NCI-H82 treated with DMSO at 0.1 percent for 48 hours (cell line): ENCODE data around the gene ZBP1.

Source experiments
- DNase-seq: peaks from one replicate; lab custom pipeline; 2025; ENCODE audit not compliant: unreplicated experiment; lab: John Stamatoyannopoulos, UW

The ZBP1 gene

DNA sequence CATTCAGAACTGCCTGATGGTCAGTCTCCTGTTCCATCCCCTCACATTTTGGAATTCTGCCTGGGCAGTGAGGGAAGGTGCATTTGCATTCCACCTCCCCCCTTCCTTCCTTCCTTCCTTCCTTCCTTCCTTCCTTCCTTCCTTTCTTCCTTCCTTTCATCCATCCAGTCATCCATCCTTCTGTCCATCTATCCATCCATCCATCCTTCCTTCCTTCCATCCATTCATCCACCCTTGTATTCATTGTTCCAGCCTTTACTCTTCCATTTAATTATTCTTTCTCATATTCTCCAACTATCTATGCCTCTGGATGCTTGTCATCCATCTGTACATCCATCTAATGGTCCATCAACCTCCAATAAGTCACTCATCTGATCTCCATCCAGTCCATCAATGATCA lies 45.3 kb downstream of the ZBP1 start:
- no peak for DNase-seq

DNA sequence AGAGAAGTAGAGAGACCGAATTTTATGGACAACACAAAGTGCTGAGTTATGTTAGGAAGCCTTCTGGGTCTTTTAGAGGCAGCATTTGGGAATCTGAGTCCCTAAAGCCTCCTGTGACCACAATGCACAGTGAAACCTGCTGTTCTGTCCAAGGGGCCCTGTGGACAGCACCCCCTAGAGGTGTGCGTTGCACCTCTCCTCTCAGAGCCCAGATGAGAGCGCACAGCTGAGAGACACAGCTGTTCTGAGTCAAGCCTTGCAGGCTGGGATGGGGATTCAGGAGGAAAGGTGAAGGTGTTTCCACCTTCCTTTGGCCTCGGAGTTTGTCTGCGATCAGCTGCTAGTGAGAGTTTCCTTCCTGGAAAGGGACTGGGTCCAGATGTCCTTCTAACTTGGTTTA lies 46.3 kb downstream of the ZBP1 start:
- no peak for DNase-seq

DNA sequence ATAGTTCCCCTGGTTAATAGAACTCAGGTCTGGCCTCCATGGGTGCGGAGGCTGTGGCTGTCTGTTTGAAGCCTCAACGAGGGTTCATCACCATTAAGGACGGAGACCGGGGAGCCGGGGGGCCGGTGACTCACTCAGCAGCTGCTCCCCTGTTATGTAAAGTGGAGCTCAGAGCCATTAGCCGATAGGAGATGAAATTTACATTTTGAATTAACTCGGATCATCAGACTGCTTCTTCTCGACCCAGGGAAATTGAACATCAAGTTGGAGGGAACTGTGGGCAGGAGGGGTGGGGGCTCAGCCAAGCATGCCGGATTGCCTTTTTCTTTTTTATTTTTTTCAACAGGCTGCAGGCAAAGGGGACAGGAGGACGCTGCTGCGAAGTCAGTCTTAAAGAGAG lies 47.0 kb downstream of the ZBP1 start:
- no peak for DNase-seq

DNA sequence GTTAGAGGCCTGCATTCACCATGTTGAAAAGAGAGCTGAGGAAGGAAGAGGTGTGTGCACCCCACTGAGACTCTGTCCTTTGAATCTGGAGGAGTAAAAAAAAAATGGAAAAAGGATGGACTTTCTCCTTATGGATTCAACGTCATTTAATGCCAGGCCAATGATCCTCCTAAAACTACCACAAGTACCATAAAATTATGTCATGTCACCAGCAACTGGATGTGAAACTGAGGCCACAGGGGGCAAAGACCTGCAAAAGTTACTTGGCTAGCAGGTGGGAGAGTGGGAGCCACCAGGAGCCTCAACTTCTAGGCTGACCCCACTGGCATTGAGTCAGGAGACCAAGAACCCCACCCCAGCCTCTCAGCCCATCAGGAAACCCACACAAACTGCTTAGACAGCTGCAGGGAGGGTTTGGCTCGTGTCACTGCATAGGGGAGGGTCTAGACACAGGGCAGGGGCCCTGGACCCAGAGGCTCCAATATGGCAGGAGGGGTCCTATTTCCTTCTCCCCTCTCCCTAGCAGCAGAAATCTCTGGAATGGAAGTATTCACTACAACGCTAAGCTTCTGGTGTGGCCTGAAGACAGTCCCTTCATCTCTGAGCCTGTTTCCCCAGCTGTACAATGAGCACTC lies 48.3 kb downstream of the ZBP1 start:
- DNase-seq: no peak

DNA sequence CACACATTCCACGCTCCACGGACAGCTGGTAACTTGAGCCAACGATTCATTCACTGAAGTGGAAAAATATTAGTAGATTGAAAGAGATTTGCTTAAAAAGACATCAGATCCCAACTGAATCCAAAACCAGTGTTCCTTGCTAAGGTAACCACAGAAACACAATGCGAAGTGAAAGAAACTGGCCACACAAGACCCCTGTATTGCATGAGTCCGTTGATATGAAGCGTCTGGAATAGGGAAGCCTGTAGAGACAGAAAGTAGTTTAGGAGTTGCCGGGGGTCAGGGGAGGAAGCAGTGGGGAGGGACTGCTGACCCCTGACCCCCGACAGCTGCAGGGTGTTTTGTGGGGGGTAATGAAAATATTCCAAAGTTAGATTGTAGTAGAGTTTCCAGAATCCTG lies 49.3 kb downstream of the ZBP1 start:
- DNase-seq: no peak

DNA sequence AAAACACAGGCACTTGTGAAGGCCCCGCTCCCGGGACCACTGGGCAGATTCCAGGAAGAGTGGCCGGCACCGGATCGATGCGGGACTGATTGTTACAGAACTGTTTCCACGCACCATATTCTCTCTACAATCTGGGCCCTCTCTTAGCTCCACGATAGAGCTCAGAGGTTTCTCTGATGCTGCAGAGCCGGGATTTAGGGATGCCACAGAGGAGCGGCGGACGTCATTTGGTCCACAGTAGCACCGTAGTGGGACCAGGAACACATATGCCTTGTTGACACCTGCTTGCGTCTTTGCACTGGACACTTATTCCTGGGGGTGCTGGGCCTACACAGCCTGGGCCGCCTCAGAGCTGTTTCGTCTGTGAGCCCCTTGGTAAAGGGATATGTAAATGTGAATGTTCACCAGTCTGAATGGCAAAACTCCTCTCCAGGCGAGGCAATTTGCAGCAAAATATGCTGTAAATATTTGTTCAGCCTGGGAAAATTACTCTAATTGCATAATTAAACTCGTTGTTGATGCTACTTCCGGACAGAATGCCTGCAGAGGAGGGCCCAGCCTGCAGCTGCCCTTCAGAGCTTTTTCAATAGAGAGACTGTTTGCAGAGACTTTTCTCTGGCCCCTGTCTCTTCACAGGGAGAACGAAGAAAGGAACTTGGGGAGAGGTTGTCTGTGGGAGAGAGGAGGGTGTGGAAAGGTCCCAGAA lies 49.9 kb downstream of the ZBP1 start:
- no peak for DNase-seq

DNA sequence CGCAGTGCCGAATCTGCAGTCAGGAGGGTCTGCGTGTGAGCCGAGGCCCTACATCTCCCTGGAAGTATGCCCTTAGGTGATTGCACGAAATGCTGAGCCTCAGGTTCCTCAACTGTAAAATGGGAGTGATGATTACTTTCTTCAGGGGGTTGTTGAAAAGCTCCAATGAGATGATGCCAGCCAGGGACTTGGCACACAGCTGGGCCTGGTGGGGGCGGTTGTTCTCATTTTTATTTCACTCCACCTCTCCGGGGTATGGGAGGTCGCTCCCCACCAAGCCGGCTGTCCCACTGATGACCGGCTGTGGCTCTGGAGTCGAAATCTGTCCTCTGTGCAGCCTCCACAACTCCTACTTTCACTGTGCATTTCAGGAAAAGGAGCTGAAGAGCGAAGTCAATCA lies 51.3 kb downstream of the ZBP1 start:
- no peak for DNase-seq

DNA sequence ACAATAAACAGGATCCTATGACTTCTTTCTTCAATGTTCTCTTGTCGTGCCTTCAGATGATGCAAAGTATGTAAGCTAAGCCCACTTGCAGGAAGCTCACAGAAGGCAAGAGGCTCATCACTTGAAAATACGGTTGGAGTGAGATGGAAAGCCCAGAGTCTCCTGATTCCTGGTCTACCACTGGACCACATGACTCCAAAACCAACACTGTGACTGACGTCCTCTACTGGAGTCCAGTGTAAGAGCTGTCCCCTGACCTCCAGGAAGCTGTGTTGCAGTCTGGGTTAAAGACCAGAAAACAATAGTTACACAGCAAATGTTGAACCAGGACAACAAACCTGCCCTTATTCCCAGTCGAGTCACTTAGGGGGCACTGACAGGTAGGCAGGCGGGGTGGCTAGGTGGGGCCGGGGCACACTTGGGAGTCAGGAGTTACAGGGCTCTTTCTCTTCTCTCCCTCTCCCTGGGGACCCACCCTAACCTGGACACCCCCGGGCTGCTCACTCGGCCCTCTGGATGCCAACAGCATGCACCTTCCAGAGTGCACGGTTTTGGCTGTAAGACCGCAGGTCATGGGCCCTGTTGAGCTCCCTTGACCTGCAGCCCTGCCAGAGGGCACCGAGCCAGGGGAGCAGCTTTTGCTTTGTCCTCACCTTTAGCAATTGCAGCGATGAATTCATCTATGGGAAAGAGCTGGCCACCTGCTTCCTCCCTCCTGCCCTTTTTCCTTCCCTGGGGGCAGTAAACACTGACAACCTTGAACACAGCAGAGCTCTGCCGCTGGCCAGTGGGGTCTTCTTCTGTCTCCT lies 51.9 kb downstream of the ZBP1 start:
- no peak for DNase-seq

DNA sequence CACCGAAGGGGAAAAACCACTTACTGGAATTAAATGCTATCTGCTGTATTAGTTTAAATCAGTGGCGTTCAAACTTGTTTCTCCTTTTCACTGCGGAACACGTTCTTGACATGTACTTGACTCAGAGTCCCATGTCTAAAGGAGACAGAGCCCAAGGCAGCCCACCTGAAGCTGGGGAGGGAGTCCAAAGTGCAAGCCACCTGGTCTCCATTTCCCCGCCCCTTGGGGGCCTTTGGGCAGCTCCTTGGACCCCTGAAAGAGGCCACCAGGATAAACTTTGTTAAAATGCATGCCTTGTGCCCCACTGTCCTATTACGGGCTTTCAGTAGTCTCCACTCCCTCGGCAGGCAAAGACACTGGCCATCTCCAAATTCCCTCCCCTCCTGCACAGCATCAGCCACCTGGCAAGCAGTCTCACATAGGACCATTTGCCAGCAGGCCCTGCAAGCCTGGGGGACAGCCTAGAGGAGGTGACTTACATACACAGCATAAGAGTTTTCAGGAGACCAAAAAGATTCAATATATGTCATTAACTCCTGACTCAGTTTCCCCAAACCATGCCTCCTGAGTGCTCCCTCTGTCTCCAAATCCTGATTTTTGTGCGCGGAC lies 52.7 kb downstream of the ZBP1 start:
- no peak for DNase-seq

DNA sequence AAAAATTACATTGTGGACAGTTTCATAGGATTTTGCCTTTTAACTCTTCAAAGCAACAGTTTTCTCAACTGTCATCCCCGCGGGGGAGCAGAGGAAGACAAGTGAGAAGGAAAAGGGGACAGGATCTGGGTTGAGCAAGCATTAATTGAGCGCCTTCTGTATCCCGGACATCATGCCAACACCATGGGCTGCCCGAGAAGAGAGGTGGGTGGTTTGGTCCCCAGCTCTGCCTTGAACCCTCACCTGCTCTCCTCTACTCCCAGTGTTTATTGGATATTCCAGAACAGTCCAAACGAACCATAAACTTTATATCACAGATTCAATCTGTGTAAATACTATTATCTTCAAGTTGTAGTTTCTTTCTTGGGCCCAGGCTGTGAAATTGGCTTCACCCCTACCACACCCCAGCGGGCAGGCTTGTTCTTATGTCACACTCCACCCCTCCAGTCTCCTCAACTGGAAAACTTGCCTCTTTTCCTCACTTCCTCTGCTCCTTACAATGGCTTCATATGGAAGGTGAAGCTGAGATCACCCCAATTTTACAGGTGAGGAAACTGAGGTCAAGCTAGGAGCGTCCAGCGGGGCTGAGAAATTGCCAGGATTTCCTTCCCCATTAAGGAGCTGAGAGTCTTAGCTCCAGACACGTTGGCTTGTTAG lies 53.3 kb downstream of the ZBP1 start:
- DNase-seq: no peak

DNA sequence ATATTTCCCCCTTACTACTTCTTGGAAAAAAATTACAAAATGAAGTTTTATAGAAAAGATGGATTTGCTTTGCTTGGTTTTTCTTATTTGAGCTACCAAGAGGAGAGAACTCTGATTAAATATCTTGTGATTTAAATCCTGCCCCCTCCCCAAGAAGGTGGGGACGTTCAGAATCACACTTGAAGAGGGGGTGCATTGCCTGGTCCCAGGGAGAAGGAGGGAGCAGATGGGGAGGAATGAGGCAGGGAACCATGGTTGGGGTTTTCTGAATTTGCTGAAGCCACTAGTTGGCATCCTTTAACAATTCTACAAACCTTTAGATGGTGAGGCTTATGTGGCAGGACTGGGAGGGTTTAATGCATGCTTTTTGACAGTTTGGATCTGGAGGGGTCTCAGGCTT lies 53.8 kb downstream of the ZBP1 start:
- no peak for DNase-seq

DNA sequence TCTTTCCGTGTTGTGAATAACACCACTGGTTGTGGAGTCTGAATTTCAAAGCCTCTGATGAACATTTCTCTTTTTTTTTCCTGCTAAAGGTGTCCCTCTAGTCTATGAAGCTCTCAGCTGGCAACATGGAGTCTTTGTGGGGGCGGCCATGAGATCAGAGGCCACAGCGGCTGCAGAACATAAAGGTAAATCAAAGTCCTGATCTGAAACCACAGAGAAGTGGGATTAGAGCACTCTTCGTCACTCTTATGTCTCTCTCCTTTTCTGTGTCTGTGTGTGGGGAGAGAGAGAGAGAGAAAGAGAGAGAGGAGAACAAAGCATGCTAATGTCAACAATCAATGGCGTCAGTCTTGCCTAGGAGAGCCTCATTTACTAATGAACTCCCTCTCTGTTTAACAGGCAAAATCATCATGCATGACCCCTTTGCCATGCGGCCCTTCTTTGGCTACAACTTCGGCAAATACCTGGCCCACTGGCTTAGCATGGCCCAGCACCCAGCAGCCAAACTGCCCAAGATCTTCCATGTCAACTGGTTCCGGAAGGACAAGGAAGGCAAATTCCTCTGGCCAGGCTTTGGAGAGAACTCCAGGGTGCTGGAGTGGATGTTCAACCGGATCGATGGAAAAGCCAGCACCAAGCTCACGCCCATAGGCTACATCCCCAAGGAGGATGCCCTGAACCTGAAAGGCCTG lies 55.1 kb downstream of the ZBP1 start:
- DNase-seq: no peak

DNA sequence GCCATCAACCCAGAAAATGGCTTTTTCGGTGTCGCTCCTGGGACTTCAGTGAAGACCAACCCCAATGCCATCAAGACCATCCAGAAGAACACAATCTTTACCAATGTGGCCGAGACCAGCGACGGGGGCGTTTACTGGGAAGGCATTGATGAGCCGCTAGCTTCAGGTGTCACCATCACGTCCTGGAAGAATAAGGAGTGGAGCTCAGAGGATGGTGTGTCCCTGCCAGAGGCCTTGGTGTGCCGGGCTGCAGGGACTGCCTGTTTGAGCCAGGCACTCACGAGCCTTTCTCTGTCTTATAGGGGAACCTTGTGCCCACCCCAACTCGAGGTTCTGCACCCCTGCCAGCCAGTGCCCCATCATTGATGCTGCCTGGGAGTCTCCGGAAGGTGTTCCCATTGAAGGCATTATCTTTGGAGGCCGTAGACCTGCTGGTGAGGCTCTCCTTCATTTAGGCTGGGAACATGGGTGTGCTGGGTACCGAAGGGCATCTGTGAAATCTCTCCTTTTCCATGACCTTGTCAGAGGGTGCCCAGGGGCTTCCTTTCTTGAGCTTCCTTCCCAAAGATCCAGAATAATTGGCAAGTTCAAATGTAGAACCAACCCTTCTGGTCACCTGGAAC lies 55.9 kb downstream of the ZBP1 start:
- no peak for DNase-seq

DNA sequence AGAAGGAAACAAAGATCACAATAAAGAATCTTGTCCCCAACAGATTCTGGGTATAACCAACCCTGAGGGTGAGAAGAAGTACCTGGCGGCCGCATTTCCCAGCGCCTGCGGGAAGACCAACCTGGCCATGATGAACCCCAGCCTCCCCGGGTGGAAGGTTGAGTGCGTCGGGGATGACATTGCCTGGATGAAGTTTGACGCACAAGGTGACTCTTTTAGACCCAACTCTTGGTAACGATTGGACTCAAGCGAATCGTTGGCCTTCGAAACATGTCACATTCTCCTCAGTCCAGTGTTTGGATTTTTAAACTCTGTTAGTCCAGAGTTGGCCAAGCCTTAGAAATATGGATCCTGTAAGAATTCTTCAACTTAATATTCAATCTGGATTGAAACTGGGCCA lies 56.7 kb downstream of the ZBP1 start:
- DNase-seq: no peak

DNA sequence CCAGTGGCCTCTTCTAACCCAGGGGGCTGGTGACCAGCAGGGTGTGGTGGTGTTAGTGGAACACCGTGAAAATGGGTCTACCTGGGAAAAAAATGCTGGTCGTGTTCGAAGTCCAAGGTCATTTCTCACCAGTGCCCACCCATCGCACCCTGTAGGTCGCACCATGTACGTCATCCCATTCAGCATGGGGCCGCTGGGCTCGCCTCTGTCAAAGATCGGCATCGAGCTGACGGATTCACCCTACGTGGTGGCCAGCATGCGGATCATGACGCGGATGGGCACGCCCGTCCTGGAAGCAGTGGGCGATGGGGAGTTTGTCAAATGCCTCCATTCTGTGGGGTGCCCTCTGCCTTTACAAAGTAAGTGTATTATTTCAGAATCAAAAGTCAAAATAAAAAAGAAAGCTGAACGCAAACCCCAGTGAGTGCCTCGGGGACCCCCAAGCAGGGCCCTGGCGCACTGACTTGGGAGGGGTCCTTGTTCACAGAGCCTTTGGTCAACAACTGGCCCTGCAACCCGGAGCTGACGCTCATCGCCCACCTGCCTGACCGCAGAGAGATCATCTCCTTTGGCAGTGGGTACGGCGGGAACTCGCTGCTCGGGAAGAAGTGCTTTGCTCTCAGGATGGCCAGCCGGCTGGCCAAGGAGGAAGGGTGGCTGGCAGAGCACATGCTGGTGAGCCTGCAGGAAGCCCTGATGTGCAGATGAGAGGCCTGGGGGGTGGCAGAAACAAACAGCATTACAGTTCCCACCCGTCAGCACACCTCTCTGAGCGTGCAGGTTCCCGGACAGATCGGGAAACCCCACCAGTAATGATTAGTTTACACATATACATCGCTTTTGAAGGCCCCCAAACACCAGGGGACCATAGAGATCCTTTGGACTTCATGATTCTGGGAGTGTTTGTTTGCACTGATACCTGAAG lies 57.4 kb downstream of the ZBP1 start:
- no peak for DNase-seq

DNA sequence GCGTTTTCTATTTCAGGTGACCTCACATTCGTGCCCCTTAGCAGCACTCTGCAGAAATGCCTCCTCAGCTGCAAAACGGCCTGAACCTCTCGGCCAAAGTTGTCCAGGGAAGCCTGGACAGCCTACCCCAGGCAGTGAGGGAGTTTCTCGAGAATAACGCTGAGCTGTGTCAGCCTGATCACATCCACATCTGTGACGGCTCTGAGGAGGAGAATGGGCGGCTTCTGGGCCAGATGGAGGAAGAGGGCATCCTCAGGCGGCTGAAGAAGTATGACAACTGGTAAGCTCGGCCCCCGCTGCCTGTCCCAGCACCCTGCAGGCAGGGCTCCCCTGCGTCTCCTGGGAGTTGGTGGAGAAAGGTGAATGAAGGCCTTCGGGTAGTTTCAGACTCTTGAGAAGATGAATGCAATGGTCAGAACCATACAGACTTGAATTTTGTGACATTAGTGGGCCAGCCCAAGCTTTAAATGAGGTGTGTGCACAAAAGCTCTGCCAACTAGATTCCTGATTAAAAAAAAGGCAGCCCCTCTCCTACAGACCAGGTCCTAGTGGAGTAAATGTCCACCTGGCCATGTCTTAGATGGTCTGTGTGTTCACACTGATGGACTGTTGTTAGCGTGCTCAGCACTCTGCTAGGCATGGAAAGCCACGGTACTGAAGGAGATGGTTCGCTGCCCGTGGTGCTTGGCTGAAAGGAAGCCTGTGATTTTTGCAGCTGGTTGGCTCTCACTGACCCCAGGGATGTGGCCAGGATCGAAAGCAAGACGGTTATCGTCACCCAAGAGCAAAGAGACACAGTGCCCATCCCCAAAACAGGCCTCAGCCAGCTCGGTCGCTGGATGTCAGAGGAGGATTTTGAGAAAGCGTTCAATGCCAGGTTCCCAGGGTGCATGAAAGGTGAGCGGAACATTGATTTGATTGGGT lies 58.6 kb downstream of the ZBP1 start:
- DNase-seq: no peak

DNA sequence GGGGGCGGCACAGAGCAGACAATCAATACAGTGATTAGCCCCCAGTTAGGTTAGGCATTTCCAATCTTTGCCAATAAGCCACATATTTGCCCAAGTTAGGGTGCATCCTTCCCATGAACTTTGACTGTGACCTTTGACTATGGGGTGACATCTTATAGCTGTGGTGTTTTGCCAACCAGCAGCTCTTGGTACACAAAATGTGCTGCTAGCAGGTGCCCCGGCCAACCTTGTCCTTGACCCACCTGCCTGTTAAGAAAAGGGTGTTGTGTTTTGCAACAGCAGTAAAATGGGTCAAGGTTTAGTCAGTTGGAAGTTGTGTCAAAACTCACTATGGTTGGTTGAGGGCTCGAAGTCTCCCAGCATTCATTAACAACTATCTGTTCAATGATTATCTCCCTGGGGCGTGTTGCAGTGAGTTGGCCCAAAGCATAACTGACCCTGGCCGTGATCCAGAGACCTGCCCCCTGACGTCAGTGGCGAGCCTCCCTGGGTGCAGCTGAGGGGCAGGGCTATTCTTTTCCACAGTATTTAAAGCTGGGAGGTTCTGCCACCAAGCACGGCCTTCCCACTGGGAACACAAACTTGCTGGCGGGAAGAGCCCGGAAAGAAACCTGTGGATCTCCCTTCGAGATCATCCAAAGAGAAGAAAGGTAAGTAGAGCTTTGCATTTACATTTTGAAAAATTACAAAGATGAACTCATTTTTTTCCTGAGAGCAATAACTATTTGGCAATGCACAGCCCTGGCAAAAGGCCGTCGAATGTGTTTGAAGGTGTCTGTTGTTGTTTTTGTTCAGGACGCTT lies 59.5 kb downstream of the ZBP1 start, which contains the start of gene PCK1:
Gene PCK1, plus strand, starts transcription at position 557 of the 802 bp plus-strand sequence. CDS start 302 bp downstream, outside the sequence.
- no peak for DNase-seq
